Osteoblast (primary cell): ENCODE data around the gene DEDD2. TPM values are rescaled to one million over a fixed set of nuclear protein-coding genes. Genes with fewer than 3 reads are reported as not detected.

Experiments
- DNase-seq: peaks from one replicate; pipeline ENCODE4 v3.0.0; 2011; ENCODE audit warnings: low spot score, mixed read lengths; ENCODE audit not compliant: insufficient read length; ENCODE audit errors: missing footprints
- H2AFZ ChIP-seq: 2 replicates; pipeline ENCODE4 v1.6.0; 2011; ENCODE audit warnings: mild to moderate bottlenecking, low read length
- H3K27ac ChIP-seq: 2 replicates; pipeline ENCODE4 v1.5.1; 2011; ENCODE audit warnings: mild to moderate bottlenecking, low read depth, low read length, moderate library complexity
- H3K27me3 ChIP-seq: 2 replicates; pipeline ENCODE4 v1.6.0; 2012; ENCODE audit warnings: mild to moderate bottlenecking, control low read depth, inconsistent platforms, low read length, moderate library complexity; ENCODE audit not compliant: insufficient read depth
- H3K36me3 ChIP-seq: 2 replicates; pipeline ENCODE4 v1.5.1; 2011; ENCODE audit warnings: mild to moderate bottlenecking, low read length, control low read depth, moderate library complexity; ENCODE audit not compliant: insufficient read depth
- H3K4me1 ChIP-seq: 2 replicates; pipeline ENCODE4 v1.5.1; 2011; ENCODE audit warnings: mild to moderate bottlenecking, low read length, control low read depth, moderate library complexity; ENCODE audit not compliant: insufficient read depth
- H3K4me2 ChIP-seq: 2 replicates; pipeline ENCODE4 v1.6.0; 2011; ENCODE audit warnings: mild to moderate bottlenecking, low read length; ENCODE audit not compliant: insufficient read depth
- H3K4me3 ChIP-seq: fragments of 200-600 bp; sonication (generic); 3 replicates; pipeline ENCODE4 v1.5.1; 2012; ENCODE audit warnings: mild to moderate bottlenecking, low read length, inconsistent platforms; ENCODE audit not compliant: insufficient read depth
- H3K79me2 ChIP-seq: 2 replicates; pipeline ENCODE4 v1.6.0; 2012; ENCODE audit warnings: mild to moderate bottlenecking, low read length, control low read depth, inconsistent platforms; ENCODE audit not compliant: insufficient read depth
- H3K9me3 ChIP-seq: 2 replicates; pipeline ENCODE4 v1.5.1; 2011; ENCODE audit warnings: low read depth, low read length, control low read depth
- H4K20me1 ChIP-seq: 2 replicates; pipeline ENCODE4 v1.6.0; 2012; ENCODE audit warnings: mild to moderate bottlenecking, low read length, control low read depth; ENCODE audit not compliant: insufficient read depth
- CTCF ChIP-seq: IDR thresholded peaks from 2 replicates; pipeline ENCODE4 v1.5.1; 2011; ENCODE audit warnings: mild to moderate bottlenecking, low read depth, low read length, moderate library complexity; ENCODE audit errors: extremely low read depth
- total RNA-seq: library from RNA; depleted of rRNA; stranded (reverse); fragments of >200 nt; gene quantifications from 2 replicates; pipeline ENCODE4 v1.2.3, GENCODE V29; 2012

DEDD2 gene
- total RNA-seq, 1 donor: 19.9 TPM

- H3K27me3 ChIP-seq: peaks cover 29% of the 10 kb centered on the region
- no peak for DNase-seq
- H3K36me3 ChIP-seq: no peaks in the 10 kb centered on the region
- no peaks in the 10 kb centered on the region for H3K9me3 ChIP-seq
- H3K27ac ChIP-seq: no peak overlapping the region
- H2AFZ ChIP-seq: no peak overlapping the region
- no peak overlapping the region for H3K4me2 ChIP-seq
- H3K4me3 ChIP-seq: no peak overlapping the region
- H3K4me1 ChIP-seq: no peaks in the 10 kb centered on the region
- H3K79me2 ChIP-seq: no peaks in the 10 kb centered on the region
- no peaks in the 10 kb centered on the region for H4K20me1 ChIP-seq
- TF ChIP-seq CTCF: no peak
Observed at GRCh38 chr19:42168206-42168605, 49.3 kb downstream of the DEDD2 start.

GRCh38 chr19:42166316-42166715 lies 51.2 kb downstream of the DEDD2 start:
- Histone ChIP-seq H3K27ac (no peak overlapping the region), H3K36me3 (no peaks in the 10 kb centered on the region), H3K4me3 (no peak overlapping the region), H2AFZ (no peak overlapping the region), H3K4me2 (no peak overlapping the region), H4K20me1 (no peaks in the 10 kb centered on the region), H3K79me2 (no peaks in the 10 kb centered on the region), H3K9me3 (no peaks in the 10 kb centered on the region), H3K4me1 (no peaks in the 10 kb centered on the region), H3K27me3 (peaks cover 41% of the 10 kb centered on the region)
- no peak for DNase-seq
- no peak for TF ChIP-seq CTCF

GRCh38 chr19:42165146-42165545 lies 52.3 kb downstream of the DEDD2 start:
- no peaks in the 10 kb centered on the region for H3K4me1 ChIP-seq
- no peak overlapping the region for H3K4me2 ChIP-seq
- no peaks in the 10 kb centered on the region for H3K79me2 ChIP-seq
- no peak for DNase-seq
- H3K27me3 ChIP-seq: peaks cover 52% of the 10 kb centered on the region
- H4K20me1 ChIP-seq: no peaks in the 10 kb centered on the region
- no peak for TF ChIP-seq CTCF
- no peaks in the 10 kb centered on the region for H3K36me3 ChIP-seq
- no peak overlapping the region for H3K27ac ChIP-seq
- no peaks in the 10 kb centered on the region for H3K9me3 ChIP-seq
- H3K4me3 ChIP-seq: no peak overlapping the region
- H2AFZ ChIP-seq: no peak overlapping the region

GRCh38 chr19:42161616-42162263 lies 55.7 kb downstream of the DEDD2 start:
- no peaks in the 10 kb centered on the region for H3K36me3 ChIP-seq
- H3K4me2 ChIP-seq: no peak overlapping the region
- H2AFZ ChIP-seq: no peak overlapping the region
- peak; percentile 77 for DNase-seq
- H3K4me3 ChIP-seq: no peak overlapping the region
- H3K27me3 ChIP-seq: peaks cover 71% of the 10 kb centered on the region
- no peaks in the 10 kb centered on the region for H3K4me1 ChIP-seq
- no peak overlapping the region for H3K27ac ChIP-seq
- no peak for TF ChIP-seq CTCF
- H3K79me2 ChIP-seq: no peaks in the 10 kb centered on the region
- no peaks in the 10 kb centered on the region for H4K20me1 ChIP-seq
- H3K9me3 ChIP-seq: no peaks in the 10 kb centered on the region
